ENCODE measurements around the gene CMPK2.
"Not testable (repeated sequence)": the region's sequence is repeated elsewhere in the genome, so short reads cannot be mapped to it uniquely, and the experiment has no call there.

Gene CMPK2, protein sequence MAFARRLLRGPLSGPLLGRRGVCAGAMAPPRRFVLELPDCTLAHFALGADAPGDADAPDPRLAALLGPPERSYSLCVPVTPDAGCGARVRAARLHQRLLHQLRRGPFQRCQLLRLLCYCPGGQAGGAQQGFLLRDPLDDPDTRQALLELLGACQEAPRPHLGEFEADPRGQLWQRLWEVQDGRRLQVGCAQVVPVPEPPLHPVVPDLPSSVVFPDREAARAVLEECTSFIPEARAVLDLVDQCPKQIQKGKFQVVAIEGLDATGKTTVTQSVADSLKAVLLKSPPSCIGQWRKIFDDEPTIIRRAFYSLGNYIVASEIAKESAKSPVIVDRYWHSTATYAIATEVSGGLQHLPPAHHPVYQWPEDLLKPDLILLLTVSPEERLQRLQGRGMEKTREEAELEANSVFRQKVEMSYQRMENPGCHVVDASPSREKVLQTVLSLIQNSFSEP

DNA sequence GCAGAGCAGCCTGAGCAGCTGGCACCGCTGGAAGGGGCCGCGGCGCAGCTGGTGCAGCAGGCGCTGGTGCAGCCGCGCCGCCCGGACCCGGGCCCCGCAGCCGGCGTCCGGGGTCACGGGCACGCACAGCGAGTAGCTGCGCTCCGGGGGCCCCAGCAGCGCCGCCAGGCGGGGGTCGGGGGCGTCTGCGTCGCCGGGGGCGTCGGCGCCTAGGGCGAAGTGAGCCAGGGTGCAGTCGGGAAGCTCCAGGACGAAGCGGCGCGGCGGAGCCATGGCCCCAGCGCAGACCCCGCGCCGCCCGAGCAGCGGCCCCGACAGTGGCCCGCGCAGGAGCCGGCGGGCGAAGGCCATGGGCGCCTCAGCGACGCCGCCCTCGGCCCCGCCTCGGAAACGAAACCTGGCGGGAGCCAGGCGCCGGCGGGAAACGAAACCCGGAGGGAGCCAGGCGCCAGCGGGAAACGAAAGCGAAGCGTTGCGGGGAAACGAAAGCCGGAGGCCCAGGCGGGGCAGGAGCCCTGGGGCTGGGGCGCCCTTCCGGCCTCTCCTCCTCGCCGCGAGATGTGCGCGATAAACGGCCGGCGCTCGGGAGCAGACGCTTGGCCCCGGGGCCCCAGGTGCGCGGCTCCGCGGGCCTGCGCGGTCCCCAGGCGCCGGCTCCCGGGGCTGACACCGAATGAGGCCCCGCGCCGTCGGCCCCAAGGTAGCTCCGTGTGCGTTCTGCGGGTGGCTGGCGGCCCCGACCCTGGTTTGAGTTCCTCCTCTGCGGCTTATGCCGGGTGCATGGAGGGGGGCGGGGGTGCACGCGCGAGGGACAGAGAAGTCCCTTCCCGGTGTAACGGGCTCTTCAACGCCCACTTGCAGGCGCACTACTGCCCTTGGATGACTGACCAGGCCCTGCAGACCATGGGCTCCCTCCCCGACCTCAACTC is at the start of gene CMPK2:
Gene CMPK2 (minus strand): TSS at position 562 of the 929 bp plus-strand sequence. CDS start 211 bp downstream, at position 351.
- no peaks in the 10 kb centered on the region for H3K27me3 Mint-ChIP-seq
- peak within 1 kb of the TSS; percentile 59 for H3K27ac Mint-ChIP-seq
- H3K9me3 Mint-ChIP-seq = peaks cover 3% of the 10 kb centered on the region
- peak within 1 kb of the TSS; percentile 92 for H3K4me3 Mint-ChIP-seq
- H3K36me3 Mint-ChIP-seq = peaks cover 18% of the 10 kb centered on the region
- ATAC-seq = peak; percentile 77
- peaks cover 8% of the 10 kb centered on the region for H3K4me1 Mint-ChIP-seq

DNA sequence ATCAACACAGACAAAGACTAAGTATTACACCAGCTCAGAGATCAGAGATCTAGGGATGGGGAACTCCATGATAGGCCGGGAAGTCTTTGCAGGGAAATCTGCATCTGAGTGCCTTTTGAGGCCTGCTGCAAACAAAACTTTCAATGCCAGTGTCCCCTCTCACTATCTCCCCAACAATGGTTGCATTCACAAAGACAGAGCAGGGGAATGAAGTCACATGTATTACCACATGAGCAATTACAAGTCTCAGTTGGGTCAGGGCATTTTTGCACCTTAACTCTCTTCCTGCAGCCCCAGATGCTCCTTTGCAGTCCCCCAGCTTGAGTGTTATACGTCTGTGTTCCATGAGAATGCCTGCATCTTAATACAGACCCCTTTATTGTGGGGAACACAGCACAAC is 49.7 kb upstream of the CMPK2 start:
- Mint-ChIP-seq H3K27ac (no peak overlapping the region), H3K4me3 (no peak overlapping the region), H3K4me1 (peaks cover 18% of the 10 kb centered on the region), H3K9me3 (no peaks in the 10 kb centered on the region), H3K36me3 (no peaks in the 10 kb centered on the region), H3K27me3 (peaks cover 7% of the 10 kb centered on the region)
- no peak for ATAC-seq

DNA sequence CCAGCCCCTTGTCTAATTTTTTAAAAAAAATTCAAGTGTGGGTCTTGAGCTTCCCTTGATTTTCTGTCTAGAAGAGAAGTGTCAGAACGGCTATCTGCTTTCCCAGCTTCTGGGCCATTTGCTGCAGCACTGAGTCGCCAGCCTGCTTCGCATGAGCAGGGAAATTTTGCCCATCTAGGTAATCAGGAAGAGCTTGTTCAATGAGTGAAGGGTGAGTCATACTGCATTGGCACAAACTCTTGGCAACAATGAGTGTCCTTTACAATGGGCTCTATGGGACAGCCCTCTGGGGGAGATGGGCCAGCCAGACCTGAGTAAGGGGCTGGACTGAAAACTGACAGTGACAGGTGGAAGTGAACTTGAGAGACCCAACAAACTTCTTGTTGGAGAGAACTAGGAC is 49.1 kb upstream of the CMPK2 start:
- peaks cover 24% of the 10 kb centered on the region for H3K4me1 Mint-ChIP-seq
- ATAC-seq = no peak

DNA sequence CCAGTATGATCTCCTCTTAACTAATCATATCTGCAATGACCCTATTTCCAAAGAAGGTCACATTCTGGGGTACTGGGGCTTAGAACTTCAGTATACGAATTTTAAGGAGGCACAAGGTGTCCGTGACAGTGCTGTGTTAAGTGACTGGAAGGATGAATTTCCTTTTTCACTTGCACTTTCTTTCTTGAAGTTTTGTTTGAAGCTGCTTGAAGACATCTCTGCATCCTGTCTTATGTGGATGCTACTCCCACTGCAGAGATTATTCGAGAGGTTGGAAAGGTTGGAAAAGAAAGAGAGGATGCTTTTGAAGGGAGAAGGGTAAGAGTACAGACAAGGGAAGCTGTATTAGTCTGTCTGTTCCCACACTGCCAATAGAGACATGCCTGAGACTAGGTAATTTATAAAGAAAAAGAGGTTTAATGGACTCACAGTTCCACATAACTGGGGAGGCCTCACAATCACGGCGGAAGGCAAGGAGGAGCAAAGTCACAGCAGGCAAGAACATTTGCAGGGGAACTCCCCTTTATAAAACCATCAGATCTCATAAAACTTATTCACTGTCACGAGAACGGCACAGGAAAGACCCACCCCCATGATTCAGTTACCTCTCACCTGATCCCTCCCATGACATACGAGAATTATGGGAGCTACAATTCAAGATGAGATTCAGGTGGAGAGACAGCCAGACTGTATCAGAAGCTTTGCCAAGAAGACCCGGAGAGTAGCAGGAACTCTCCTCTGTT is 47.9 kb upstream of the CMPK2 start:
- no peaks in the 10 kb centered on the region for H3K9me3 Mint-ChIP-seq
- ATAC-seq = no peak
- no peak overlapping the region for H3K27ac Mint-ChIP-seq
- peaks cover under 1% of the 10 kb centered on the region for H3K27me3 Mint-ChIP-seq
- H3K36me3 Mint-ChIP-seq = no peaks in the 10 kb centered on the region
- peaks cover 31% of the 10 kb centered on the region for H3K4me1 Mint-ChIP-seq
- no peak overlapping the region for H3K4me3 Mint-ChIP-seq

More for the DNA sequence above, 49.1 kb upstream of the CMPK2 start:
- no peaks in the 10 kb centered on the region for H3K36me3 Mint-ChIP-seq
- no peak overlapping the region for H3K27ac Mint-ChIP-seq
- peaks cover 7% of the 10 kb centered on the region for H3K27me3 Mint-ChIP-seq
- H3K9me3 Mint-ChIP-seq = no peaks in the 10 kb centered on the region
- H3K4me3 Mint-ChIP-seq = no peak overlapping the region

DNA sequence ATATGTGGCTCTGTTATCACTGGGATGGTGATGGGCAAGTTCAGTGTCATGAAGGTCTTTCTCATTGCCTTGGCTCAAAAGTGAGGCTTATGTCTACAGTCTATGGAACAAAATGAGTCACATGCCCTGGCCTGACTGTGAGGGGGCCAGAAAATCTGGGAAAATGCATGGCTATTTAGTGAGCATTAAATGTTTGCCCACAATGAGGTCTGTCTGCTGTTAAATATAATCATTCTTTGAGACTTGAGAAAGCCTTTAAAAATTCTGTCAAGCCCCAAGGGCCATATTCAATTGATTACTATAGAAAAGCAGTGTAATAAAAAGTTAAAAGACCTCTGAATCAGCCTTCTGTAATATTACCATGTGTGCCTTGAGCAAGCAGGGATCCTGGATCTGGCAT is 46.0 kb upstream of the CMPK2 start:
- Mint-ChIP-seq H3K36me3 (no peaks in the 10 kb centered on the region), H3K9me3 (no peaks in the 10 kb centered on the region), H3K27ac (peak overlapping the region; percentile 74), H3K27me3 (no peaks in the 10 kb centered on the region), H3K4me1 (peaks cover 29% of the 10 kb centered on the region), H3K4me3 (no peak overlapping the region)
- no peak for ATAC-seq

DNA sequence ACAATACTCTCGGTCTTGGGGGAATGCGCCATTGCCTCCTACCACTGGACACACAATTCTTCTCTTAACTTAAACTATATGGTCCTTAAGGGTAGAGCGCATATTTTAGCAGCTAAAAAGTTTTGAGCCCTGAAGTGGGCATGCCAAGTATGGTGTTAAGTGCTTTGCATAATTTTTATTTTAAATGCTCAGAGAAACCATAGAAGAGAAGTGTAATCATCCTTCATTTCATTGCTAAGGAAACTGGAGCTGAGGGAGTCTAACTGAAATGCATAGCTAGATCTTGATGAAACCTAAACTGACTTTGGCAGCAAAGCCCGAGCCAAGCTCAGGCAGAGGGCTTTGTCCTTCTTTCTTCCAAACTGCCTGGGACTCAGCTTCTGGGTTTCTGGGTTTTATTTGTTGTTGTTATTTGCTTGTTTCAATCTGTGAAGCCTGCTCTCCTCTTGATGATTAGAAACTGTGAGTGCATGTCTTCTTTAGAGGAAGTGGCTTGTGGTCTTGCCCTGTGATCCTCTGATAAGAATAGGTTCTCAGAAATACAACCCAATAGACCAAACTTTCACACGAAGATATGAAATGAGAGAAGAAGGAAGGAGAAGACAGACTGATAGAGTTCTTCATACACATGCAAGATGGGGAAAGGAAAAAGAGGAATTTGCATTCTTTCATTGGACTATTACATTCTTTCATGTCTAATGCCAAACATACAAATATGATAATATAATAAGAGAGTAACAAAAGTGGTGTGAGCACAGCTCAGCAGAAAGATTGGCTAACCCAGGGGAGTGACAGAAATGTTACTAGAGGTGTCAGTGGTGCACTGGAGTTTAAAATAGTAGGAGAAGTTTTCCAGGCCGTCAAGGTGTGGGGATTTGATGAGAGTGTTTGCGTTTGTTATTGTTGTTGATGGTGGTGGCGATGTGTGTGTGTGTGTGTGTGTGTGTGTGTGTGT is 44.0 kb upstream of the CMPK2 start:
- Mint-ChIP-seq H3K27ac (peak overlapping the region; percentile 74), H3K9me3 (no peaks in the 10 kb centered on the region), H3K27me3 (no peaks in the 10 kb centered on the region), H3K36me3 (no peaks in the 10 kb centered on the region), H3K4me3 (peak overlapping the region; percentile 32), H3K4me1 (peaks cover 29% of the 10 kb centered on the region)
- peak; percentile 93 for ATAC-seq

DNA sequence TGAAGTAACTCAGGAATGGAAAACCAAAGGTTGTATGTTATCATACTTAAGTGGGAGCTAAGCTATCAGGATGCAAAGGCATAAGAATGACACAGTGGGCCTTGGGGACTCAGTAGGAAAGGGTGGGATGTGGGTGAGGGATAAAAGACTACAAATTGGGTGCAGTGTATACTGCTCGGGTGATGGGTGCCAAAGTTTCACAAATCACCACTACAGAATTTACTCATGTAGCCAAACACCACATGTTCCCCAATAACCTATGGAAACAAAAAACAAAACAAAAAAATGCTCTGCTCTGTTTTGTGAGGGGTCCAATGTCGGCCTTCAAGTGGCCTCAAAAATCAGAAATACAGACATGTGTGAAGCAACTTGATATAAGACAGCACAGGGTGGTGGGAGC is 42.6 kb upstream of the CMPK2 start:
- peaks cover 2% of the 10 kb centered on the region for H3K9me3 Mint-ChIP-seq
- peak overlapping the region; percentile 7 for H3K27ac Mint-ChIP-seq
- H3K27me3 Mint-ChIP-seq = no peaks in the 10 kb centered on the region
- no peak for ATAC-seq
- H3K36me3 Mint-ChIP-seq = peaks cover 4% of the 10 kb centered on the region
- H3K4me1 Mint-ChIP-seq = peaks cover 29% of the 10 kb centered on the region
- no peak overlapping the region for H3K4me3 Mint-ChIP-seq

DNA sequence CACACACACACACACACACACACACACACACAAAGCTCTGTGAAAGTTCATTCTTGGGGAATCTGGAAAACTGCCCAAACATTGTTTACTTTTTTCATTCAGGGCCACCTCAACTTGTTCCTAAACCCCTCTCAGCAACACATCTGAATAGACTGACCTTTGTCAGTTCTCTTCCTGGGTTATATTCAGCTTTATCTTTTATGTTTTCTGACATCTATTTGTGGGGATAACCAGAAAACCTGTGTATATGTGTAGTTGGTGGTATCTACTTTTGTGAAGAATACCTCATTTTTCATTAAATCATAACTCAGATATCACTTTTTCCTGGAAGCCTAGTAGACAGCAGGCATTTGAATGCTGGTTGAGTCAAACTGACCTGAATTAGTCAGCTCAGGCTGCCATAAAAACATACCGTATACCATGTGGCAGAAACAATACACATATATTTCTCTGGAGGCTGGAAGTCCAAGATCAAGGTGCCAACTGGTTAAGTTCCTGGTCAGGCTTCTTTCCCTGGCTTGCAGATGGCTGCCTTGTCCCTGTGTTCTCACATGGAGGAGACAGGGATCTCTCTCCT is 40.5 kb upstream of the CMPK2 start:
- Mint-ChIP-seq H3K27ac (no peak overlapping the region), H3K4me1 (peaks cover 27% of the 10 kb centered on the region), H3K36me3 (peaks cover 21% of the 10 kb centered on the region), H3K4me3 (no peak overlapping the region), H3K27me3 (no peaks in the 10 kb centered on the region), H3K9me3 (peaks cover 8% of the 10 kb centered on the region)
- no peak for ATAC-seq

DNA sequence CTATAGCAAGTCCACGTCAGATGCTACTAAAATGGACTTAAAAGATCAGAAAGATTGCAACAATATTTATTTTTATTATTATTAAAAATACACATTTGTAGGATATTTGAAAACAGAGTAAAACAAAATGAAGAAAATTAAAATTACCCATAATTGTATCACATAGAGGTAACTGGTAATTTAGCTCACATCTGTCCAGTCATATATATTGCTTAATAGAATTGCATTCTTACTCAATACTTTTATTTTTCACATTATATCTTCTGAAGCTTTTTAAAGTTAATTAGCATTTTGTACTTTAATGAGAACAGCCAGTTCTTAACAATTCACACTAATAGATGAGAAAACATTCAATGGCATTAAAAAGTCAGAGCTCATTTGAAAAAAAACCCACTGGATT is 40.0 kb upstream of the CMPK2 start:
- H3K4me1 Mint-ChIP-seq = peaks cover 21% of the 10 kb centered on the region
- H3K27me3 Mint-ChIP-seq = no peaks in the 10 kb centered on the region
- peaks cover 8% of the 10 kb centered on the region for H3K9me3 Mint-ChIP-seq
- no peak overlapping the region for H3K4me3 Mint-ChIP-seq
- no peak overlapping the region for H3K27ac Mint-ChIP-seq
- no peak for ATAC-seq
- H3K36me3 Mint-ChIP-seq = peaks cover 21% of the 10 kb centered on the region

DNA sequence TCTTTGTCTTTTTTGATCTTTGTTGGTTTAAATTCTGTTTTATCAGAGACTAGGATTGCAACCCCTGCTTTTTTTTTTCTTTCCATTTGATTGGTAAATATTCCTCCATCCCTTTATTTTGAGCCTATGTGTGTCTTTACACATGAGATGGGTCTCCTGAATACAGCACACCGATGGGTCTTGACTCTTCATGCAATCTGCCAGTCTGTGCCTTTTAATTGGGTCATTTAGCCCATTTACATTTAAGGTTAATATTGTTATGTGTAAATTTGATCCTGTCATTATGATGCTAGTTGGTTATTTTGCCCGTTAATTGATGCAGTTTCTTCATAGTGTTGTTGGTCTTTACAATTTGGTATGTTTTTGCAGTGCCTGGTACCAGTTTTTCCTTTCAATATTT is 36.9 kb upstream of the CMPK2 start:
- not testable (repeated sequence) for H3K27ac Mint-ChIP-seq, H3K27me3 Mint-ChIP-seq, H3K4me3 Mint-ChIP-seq, H3K9me3 Mint-ChIP-seq, H3K4me1 Mint-ChIP-seq, ATAC-seq
- peaks cover 21% of the 10 kb centered on the region for H3K36me3 Mint-ChIP-seq

DNA sequence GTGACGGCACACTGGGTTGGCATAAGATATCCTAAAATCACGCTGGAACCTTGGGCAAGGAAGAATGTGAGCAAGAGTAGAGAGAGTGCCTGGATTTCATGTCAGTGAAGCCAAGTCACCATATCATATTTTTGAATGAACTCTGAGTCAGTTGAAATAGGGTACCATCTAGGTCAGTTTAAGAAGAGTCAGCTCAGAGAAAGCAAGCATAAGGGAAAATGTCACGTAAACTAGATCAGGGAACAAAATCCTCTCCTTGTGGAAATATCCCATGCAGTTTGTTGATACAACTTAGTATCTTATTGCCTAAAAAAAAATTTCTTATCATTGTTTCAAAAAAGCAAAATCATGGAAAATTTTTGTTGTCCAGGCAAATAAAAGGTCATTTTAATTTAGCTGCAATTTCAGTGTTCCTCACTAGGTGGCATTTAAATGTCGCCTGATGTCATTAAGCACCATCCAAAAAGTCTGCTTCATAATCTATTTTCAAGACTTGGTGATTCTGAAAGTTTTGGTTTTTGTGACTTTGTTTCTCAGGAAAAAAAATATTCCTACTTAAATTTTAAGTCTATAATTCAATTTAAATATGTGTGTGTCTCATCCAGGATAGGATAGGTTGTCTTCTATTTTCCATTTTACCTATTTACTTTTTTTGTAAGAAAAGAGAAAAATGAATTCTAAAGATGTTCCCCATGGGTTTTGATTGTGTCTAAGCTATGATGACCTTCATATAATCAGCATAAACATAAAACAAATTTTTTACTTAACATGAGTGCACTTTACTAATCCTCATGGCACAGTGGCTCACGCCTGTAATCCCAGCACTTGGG is 31.4 kb upstream of the CMPK2 start:
- Mint-ChIP-seq H3K27me3 (no peaks in the 10 kb centered on the region), H3K4me3 (no peak overlapping the region), H3K4me1 (no peaks in the 10 kb centered on the region), H3K36me3 (peaks cover 8% of the 10 kb centered on the region), H3K9me3 (peaks cover 3% of the 10 kb centered on the region), H3K27ac (peak overlapping the region; percentile 22)
- no peak for ATAC-seq

DNA sequence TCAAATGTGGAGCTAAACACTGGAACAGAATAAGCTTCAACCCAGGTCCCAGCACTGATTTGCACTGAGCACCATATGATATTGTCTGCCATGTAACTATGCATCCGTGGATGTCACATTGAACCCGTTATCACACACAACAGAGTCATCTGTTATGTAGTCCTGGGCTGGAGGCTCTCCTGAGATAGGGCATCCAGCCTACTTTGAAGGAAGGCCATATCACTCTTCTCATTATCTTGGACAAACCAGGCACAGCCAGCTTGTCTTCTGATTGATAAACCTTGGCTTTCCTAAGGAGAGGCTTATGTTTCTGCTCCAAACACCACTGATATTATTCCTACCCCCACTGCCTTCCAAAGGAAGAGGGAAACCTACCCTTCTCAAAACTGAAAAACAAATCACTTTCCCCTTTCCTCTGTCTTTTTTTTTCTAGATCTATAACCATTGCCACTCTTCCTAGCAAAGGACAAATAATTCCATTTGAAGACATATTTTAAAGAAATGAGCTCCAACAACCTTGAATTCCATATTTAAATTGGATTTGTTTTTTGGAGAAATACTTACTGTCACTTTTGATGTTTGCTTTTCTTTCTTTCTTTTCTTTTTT is 28.3 kb upstream of the CMPK2 start:
- Mint-ChIP-seq H3K27ac (no peak overlapping the region), H3K27me3 (no peaks in the 10 kb centered on the region), H3K36me3 (no peaks in the 10 kb centered on the region), H3K4me3 (no peak overlapping the region), H3K9me3 (no peaks in the 10 kb centered on the region), H3K4me1 (no peaks in the 10 kb centered on the region)
- no peak for ATAC-seq

DNA sequence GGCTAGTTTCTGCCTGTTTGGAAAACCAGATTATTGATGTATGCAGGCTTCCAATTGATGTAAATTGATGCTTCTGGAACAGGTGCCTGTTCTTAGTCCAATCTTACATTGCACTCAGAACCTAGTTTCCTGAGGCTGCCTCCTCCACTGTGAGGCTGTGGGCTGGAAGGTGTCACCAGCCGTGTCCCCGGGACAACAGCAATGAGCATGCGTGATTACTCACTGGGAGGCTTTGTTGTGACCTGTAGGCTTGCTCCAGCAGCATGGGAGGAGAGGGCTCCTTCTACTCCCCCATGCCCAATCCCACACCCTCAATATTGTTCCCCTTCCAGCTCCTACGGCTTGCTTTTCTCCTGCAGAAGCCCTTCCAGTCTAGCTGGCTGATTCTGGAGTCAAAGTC is 23.0 kb upstream of the CMPK2 start:
- H3K27me3 Mint-ChIP-seq = peaks cover 7% of the 10 kb centered on the region
- H3K4me3 Mint-ChIP-seq = no peak overlapping the region
- no peaks in the 10 kb centered on the region for H3K4me1 Mint-ChIP-seq
- no peaks in the 10 kb centered on the region for H3K9me3 Mint-ChIP-seq
- no peaks in the 10 kb centered on the region for H3K36me3 Mint-ChIP-seq
- ATAC-seq = no peak
- no peak overlapping the region for H3K27ac Mint-ChIP-seq

Measured in stimulated activated memory B cell treated with anti-CD40 and anti-IgM and Interleukin-4, amounts not matched to agents 10 μg/mL and 1 μg/mL and 100 μg/mL, for 72 hours (primary cell).